ENCODE measurements around the gene GREM2.

GRCh38 chr1:240486611-240487010, 125.3 kb downstream of the GREM2 start:
- TF ChIP-seq CTCF (IDR thresholded peaks at IDR 0.05; ENCODE audit: low read length) (no peak), EZH2phosphoT487 (IDR thresholded peaks at IDR 0.05; ENCODE audit: low read length) (no peak)

Measured in MM.1S (cell line).